Measurements from ENCODE around the gene KSR2.

DNA sequence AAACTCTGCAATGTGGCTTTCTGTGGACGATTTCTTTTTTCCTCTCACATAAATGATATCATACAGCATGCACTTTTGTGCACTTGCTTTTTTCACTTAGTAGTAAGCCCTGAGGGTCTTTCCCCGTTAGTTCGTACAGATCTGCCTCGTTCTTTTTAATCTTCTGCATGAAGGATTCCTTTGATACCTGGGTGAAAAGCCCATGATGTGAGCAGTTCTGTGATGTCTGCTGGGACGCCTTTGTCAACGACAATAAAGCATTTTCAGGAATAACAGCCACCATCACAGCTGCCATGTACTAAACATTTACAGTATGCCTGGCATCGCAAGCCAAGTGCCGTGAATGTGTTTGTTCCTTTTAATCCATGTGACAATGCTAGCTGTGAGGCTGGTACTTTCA lies 99.2 kb downstream of the KSR2 start:
- TF ChIP-seq, protein P1, sequence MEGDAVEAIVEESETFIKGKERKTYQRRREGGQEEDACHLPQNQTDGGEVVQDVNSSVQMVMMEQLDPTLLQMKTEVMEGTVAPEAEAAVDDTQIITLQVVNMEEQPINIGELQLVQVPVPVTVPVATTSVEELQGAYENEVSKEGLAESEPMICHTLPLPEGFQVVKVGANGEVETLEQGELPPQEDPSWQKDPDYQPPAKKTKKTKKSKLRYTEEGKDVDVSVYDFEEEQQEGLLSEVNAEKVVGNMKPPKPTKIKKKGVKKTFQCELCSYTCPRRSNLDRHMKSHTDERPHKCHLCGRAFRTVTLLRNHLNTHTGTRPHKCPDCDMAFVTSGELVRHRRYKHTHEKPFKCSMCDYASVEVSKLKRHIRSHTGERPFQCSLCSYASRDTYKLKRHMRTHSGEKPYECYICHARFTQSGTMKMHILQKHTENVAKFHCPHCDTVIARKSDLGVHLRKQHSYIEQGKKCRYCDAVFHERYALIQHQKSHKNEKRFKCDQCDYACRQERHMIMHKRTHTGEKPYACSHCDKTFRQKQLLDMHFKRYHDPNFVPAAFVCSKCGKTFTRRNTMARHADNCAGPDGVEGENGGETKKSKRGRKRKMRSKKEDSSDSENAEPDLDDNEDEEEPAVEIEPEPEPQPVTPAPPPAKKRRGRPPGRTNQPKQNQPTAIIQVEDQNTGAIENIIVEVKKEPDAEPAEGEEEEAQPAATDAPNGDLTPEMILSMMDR (conservative IDR thresholded peaks at IDR 0.05; ENCODE audit: low read depth, low read length), result no peak
- TF ChIP-seq EZH2 (IDR thresholded peaks at IDR 0.05; ENCODE audit: borderline replicate concordance, low read depth, low read length, poor library complexity, severe bottlenecking), result no peak

Data from A673 (cell line).